Hematopoietic multipotent progenitor cell treated with erythropoietin and hydrocortisone succinate and interleukin-3 and kit ligand, for 6 days (in vitro differentiated cells): ENCODE results near the gene DPRX.
"Not testable (repeated sequence)": the region's sequence is repeated elsewhere in the genome, so short reads cannot be mapped to it uniquely, and the experiment has no call there.

Experiments used
- DNase-seq: peaks from one replicate; pipeline ENCODE4 v3.0.0-alpha.2; 2015

DPRX gene

DNA sequence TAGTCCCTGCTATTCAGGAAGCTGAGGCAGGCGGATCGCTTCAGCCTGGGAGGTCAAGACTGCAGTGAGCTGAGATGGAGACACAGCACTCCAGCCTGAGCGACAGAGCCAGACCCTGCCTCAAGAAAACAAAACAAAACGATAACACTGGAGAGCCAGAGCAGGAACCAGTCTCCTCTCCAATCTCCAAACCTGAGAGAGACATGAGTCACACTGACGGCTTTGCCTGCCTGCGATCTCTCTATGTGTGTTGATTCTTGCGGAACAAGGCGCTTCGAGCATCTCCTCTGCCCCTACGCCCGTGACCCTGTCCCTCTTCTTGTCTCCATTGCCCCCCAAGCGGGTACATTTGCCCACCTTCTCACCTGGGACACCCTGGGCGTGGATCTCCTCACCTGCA lies 15.6 kb downstream of the DPRX start:
- DNase-seq, result no peak

GRCh38 chr19:53647792-53648191 lies 16.0 kb downstream of the DPRX start:
- DNase-seq, result no peak

DNA sequence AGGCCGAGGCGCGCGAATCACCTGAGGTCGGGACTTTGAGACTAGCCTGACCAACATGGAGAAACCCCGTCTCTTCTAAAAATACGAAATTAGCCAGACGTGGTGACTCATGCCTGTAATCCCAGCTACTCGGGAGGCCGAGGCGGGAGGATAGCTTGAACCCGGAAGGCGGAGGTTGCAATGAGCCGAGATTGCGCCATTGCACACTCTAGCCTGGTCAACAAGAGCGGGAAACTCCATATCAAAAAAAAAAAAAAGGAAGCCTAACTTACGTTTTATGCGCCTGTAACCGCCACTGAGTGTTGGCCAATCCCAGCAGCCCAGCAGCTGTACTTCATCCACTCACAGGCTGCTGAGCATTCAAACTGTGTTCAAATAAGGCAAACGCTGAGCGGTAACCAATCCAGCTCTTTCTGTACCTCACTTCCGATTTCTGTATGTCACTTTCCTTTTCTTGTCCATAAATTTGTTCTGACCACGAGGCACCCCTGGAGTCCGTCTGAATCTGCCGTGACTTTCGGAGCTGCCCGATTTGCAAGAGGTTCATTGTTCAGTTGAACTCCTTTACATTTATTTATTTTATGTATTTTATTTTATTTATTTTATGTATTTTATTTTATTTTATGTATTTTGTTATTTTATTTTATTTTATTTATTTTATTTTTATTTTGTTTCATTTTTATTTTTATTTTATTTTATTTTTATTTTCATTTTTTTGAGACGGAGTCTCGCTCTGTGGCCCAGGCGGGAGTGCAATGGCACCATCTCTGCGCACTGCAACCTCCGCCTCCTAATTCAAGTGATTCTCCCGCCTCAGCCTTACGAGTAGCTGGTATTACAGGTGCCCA lies 18.2 kb downstream of the DPRX start:
- no peak for DNase-seq

GRCh38 chr19:53652476-53652875 lies 20.7 kb downstream of the DPRX start:
- no peak for DNase-seq

- no peak for DNase-seq
Observed at GRCh38 chr19:53655042-53655665, 23.4 kb downstream of the DPRX start.

GRCh38 chr19:53657330-53657729 lies 25.5 kb downstream of the DPRX start:
- DNase-seq, result no peak

DNA sequence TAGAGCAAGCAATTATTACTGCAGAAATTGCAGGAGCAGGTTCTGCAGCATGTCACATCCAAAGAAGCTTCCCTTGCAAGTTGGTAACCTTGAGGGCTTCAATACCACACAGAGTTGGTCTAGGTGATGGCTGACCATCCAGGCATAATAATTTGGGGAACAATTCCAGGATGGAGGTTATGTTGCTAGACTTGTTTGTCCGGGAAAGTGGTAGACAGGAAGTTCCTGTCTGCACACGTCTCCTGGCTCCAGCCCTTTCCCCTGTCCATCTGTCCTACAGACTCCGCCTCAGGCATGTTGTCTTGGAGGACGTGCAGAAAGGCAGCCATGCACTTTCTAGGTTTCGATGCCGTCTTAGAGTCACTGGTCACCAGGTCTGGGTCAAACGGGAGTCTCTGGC lies 26.0 kb downstream of the DPRX start:
- DNase-seq, result no peak

DNA sequence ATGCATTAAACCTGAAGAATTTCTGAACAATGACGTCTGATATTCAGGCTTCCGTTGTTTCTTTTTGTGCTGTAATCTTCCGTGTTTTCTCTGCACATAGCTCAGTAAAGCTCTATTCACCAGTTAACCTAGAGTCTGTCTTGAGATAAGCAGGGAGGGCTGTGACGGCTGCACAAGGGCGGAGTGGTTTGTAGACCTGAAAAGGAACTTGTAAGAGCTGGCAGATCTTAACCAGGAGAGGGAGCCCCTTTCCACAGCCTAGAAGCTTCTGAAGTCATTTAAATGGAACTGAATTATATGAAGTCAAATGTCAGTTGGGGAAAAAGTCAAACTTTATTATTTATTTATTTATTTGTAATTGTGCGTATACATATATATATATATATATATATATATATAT lies 27.5 kb downstream of the DPRX start:
- DNase-seq, result peak; percentile 83

GRCh38 chr19:53660584-53660983 lies 28.8 kb downstream of the DPRX start:
- no peak for DNase-seq

DNA sequence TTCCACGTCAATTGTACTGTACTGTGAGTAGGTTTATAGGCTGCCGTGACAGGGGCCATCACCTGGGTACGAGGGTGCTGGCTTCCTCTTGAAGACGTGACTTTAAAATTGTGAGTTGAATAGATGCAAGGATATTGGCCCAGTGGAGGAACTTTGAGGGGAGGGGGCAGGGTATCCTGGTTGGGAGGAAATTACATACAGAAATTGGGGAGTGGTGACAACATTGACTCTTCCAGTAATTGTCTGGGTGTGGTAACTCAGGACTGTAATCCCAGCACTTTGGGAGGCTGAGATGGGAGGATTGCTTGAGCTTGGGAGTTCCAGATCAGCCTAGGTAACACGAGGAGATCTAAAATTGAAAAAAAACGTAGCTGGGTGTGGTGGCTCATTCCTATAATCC lies 30.4 kb downstream of the DPRX start:
- no peak for DNase-seq

GRCh38 chr19:53664152-53664551 lies 32.4 kb downstream of the DPRX start:
- DNase-seq, result no peak

GRCh38 chr19:53664760-53665159 lies 33.0 kb downstream of the DPRX start:
- DNase-seq, result no peak

GRCh38 chr19:53666331-53666730 lies 34.5 kb downstream of the DPRX start:
- not testable (repeated sequence) for DNase-seq

GRCh38 chr19:53668804-53669203 lies 37.0 kb downstream of the DPRX start:
- DNase-seq, result not testable (repeated sequence)

- DNase-seq, result no peak
Observed at GRCh38 chr19:53670345-53670744, 38.5 kb downstream of the DPRX start.

- no peak for DNase-seq
Observed at GRCh38 chr19:53671663-53672062, 39.9 kb downstream of the DPRX start.
